DOHH2 (cell line): ENCODE results near the gene LANCL1.

Experiments used
- H3F3A ChIP-seq: fragments of 200-600 bp; sonication (generic), shearing (Covaris generic); 2 replicates; pipeline ENCODE4 v1.6.0; 2016; ENCODE audit warnings: antibody characterized with exemption, mild to moderate bottlenecking; ENCODE audit not compliant: control insufficient read depth, insufficient read depth
- H3K27ac ChIP-seq: fragments of 200-600 bp; sonication (generic); 2 replicates; pipeline ENCODE4 v1.5.1; 2014; ENCODE audit warnings: low read depth, mild to moderate bottlenecking, low read length, moderate library complexity
- H3K27me3 ChIP-seq: fragments of 200-600 bp; sonication (generic); 2 replicates; pipeline ENCODE4 v1.6.1; 2014; ENCODE audit warnings: mild to moderate bottlenecking, low read length, mixed read lengths; ENCODE audit not compliant: control insufficient read depth
- H3K36me3 ChIP-seq: fragments of 200-600 bp; sonication (generic); 2 replicates; pipeline ENCODE4 v1.6.1; 2014; ENCODE audit warnings: mild to moderate bottlenecking, low read length, moderate library complexity, mixed read lengths; ENCODE audit not compliant: control insufficient read depth
- H3K4me1 ChIP-seq: fragments of 200-600 bp; sonication (generic); 2 replicates; pipeline ENCODE4 v1.6.1; 2014; ENCODE audit warnings: mild to moderate bottlenecking, low read length, mixed read lengths; ENCODE audit not compliant: control insufficient read depth
- H3K4me2 ChIP-seq: fragments of 200-600 bp; sonication (generic); 2 replicates; pipeline ENCODE4 v1.6.0; 2014; ENCODE audit warnings: mild to moderate bottlenecking, low read length, moderate library complexity
- H3K4me3 ChIP-seq: fragments of 200-600 bp; sonication (generic); 2 replicates; pipeline ENCODE4 v1.5.1; 2014; ENCODE audit warnings: mild to moderate bottlenecking, low read length, mixed read lengths
- H3K79me2 ChIP-seq: fragments of 200-600 bp; sonication (generic); 2 replicates; pipeline ENCODE4 v1.6.1; 2014; ENCODE audit warnings: mild to moderate bottlenecking, low read length, mixed read lengths; ENCODE audit not compliant: control insufficient read depth
- H3K9me2 ChIP-seq: fragments of 200-600 bp; sonication (generic); replicated peaks from 2 replicates; pipeline ENCODE4 v1.6.1; 2014; ENCODE audit warnings: mild to moderate bottlenecking, low read length, mixed read lengths; ENCODE audit not compliant: control insufficient read depth
- H3K9me3 ChIP-seq: fragments of 200-600 bp; sonication (generic); 2 replicates; pipeline ENCODE4 v1.6.1; 2014; ENCODE audit warnings: antibody characterized with exemption, low read length, mixed read lengths; ENCODE audit not compliant: control insufficient read depth, insufficient read depth
- H4K20me1 ChIP-seq: fragments of 200-600 bp; sonication (generic); 2 replicates; pipeline ENCODE4 v1.6.0; 2014; ENCODE audit warnings: low read depth, mild to moderate bottlenecking, antibody characterized with exemption, low read length, moderate library complexity; ENCODE audit not compliant: control insufficient read depth, insufficient read depth
- EZH2phosphoT487 ChIP-seq: fragments of 200-600 bp; sonication (generic); IDR thresholded peaks from 2 replicates; pipeline ENCODE4 v1.6.1; 2017; ENCODE audit warnings: borderline replicate concordance, mild to moderate bottlenecking, antibody characterized with exemption, low read length, moderate library complexity, mixed read lengths
- TF ChIP-seq, protein P1 (sequence below): fragments of 200-600 bp; sonication (generic); IDR thresholded peaks from one replicate; pipeline ENCODE4 v1.5.1; 2014; ENCODE audit warnings: antibody characterized with exemption, mild to moderate bottlenecking, low read depth, low read length; ENCODE audit not compliant: poor library complexity, severe bottlenecking

Gene LANCL1

GRCh38 chr2:210480079-210480478 is 3.5 kb upstream of the LANCL1 start:
- Histone ChIP-seq H3K27me3 (no peaks in the 10 kb centered on the region), H3K79me2 (peaks cover 8% of the 10 kb centered on the region), H3F3A (0 out of 2 replicates have a peak, but pooled peaks cover 6% of the 10 kb centered on the region), H4K20me1 (no peaks in the 10 kb centered on the region), H3K9me3 (peaks cover 2% of the 10 kb centered on the region; the same call in 1 of the 2 replicates), H3K4me2 (no peak overlapping the region), H3K27ac (no peak overlapping the region), H3K9me2 (no peaks in the 10 kb centered on the region), H3K4me3 (no peak overlapping the region), H3K4me1 (peaks cover 24% of the 10 kb centered on the region), H3K36me3 (peaks cover 3% of the 10 kb centered on the region; the same call in 1 of the 2 replicates)
- TF ChIP-seq, protein P1, sequence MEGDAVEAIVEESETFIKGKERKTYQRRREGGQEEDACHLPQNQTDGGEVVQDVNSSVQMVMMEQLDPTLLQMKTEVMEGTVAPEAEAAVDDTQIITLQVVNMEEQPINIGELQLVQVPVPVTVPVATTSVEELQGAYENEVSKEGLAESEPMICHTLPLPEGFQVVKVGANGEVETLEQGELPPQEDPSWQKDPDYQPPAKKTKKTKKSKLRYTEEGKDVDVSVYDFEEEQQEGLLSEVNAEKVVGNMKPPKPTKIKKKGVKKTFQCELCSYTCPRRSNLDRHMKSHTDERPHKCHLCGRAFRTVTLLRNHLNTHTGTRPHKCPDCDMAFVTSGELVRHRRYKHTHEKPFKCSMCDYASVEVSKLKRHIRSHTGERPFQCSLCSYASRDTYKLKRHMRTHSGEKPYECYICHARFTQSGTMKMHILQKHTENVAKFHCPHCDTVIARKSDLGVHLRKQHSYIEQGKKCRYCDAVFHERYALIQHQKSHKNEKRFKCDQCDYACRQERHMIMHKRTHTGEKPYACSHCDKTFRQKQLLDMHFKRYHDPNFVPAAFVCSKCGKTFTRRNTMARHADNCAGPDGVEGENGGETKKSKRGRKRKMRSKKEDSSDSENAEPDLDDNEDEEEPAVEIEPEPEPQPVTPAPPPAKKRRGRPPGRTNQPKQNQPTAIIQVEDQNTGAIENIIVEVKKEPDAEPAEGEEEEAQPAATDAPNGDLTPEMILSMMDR: no peak
- TF ChIP-seq EZH2phosphoT487: no peak

- peaks cover 8% of the 10 kb centered on the region for H3K79me2 ChIP-seq
- H3K36me3 ChIP-seq: peaks cover 10% of the 10 kb centered on the region
- no peaks in the 10 kb centered on the region for H3K9me2 ChIP-seq
- no peak for TF ChIP-seq EZH2phosphoT487
- TF ChIP-seq, protein P1: no peak
- no peak overlapping the region for H3K27ac ChIP-seq
- peaks cover 24% of the 10 kb centered on the region for H3K4me1 ChIP-seq
- peak overlapping the region; percentile 62; the same call in 1 of the 2 replicates for H3K4me2 ChIP-seq
- H4K20me1 ChIP-seq: no peaks in the 10 kb centered on the region
- H3K9me3 ChIP-seq: no peaks in the 10 kb centered on the region
- H3K4me3 ChIP-seq: no peak overlapping the region
- 0 out of 2 replicates have a peak, but pooled peaks cover 6% of the 10 kb centered on the region for H3F3A ChIP-seq
- no peaks in the 10 kb centered on the region for H3K27me3 ChIP-seq
Observed at GRCh38 chr2:210478661-210479060, 2.1 kb upstream of the LANCL1 start.

- no peak overlapping the region for H3K27ac ChIP-seq
- H3K9me3 ChIP-seq: no peaks in the 10 kb centered on the region
- no peaks in the 10 kb centered on the region for H3K9me2 ChIP-seq
- peaks cover 24% of the 10 kb centered on the region for H3K4me1 ChIP-seq
- H3K27me3 ChIP-seq: no peaks in the 10 kb centered on the region
- peak overlapping the region; percentile 92 for H3K4me3 ChIP-seq
- H3K4me2 ChIP-seq: peak overlapping the region; percentile 62
- H3F3A ChIP-seq: 0 out of 2 replicates have a peak, but pooled peaks cover 6% of the 10 kb centered on the region
- peaks cover 8% of the 10 kb centered on the region for H3K79me2 ChIP-seq
- H4K20me1 ChIP-seq: no peaks in the 10 kb centered on the region
- peaks cover 16% of the 10 kb centered on the region for H3K36me3 ChIP-seq
- TF ChIP-seq EZH2phosphoT487: no peak
- TF ChIP-seq, protein P1: no peak
Observed at GRCh38 chr2:210477496-210477895, 937 bp upstream of the LANCL1 start.
